ENCODE data around the gene TACR2.

Gene TACR2

DNA sequence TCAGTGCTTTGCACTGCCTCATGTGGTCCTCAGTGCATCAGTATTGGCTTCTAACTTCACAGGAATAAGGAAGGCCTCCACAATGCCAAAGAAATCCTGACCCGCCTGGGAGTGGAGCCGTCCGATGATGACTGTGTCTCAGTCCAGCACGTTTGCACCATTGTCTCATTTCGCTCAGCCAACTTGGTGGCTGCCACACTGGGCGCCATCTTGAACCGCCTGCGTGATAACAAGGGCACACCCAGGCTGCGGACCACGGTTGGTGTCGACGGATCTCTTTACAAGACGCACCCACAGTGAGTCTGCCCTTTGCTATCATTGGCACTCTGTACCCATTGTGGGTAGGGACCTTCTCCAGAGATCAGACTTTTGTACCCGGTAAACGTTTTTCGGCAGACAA is 36.9 kb downstream of the TACR2 start:
- H3K36me3 ChIP-seq: peaks cover 97% of the 10 kb centered on the region

GRCh38 chr10:69377933-69378332 is 38.8 kb downstream of the TACR2 start:
- Histone ChIP-seq H3K4me2 (no peak overlapping the region), H3K4me1 (no peaks in the 10 kb centered on the region), H3K36me3 (peaks cover 97% of the 10 kb centered on the region), H3K27ac (no peak overlapping the region), H3K9me3 (no peaks in the 10 kb centered on the region), H4K20me1 (peaks cover 27% of the 10 kb centered on the region; the same call in 1 of the 2 replicates), H3K4me3 (no peak overlapping the region), H3K27me3 (no peaks in the 10 kb centered on the region), H3K9ac (no peak overlapping the region)
- no peak for TF ChIP-seq Cebpa-rat (IDR thresholded peaks at IDR 0.05)

More for the DNA sequence above, 36.9 kb downstream of the TACR2 start:
- H3K4me3 ChIP-seq: no peak overlapping the region
- H3K4me2 ChIP-seq: no peak overlapping the region
- peaks cover 14% of the 10 kb centered on the region; the same call in 1 of the 2 replicates for H4K20me1 ChIP-seq
- no peak overlapping the region for H3K9ac ChIP-seq
- no peaks in the 10 kb centered on the region for H3K4me1 ChIP-seq
- no peaks in the 10 kb centered on the region for H3K9me3 ChIP-seq
- no peaks in the 10 kb centered on the region for H3K27me3 ChIP-seq
- no peak overlapping the region for H3K27ac ChIP-seq
- no peak for TF ChIP-seq Cebpa-rat (IDR thresholded peaks at IDR 0.05)

DNA sequence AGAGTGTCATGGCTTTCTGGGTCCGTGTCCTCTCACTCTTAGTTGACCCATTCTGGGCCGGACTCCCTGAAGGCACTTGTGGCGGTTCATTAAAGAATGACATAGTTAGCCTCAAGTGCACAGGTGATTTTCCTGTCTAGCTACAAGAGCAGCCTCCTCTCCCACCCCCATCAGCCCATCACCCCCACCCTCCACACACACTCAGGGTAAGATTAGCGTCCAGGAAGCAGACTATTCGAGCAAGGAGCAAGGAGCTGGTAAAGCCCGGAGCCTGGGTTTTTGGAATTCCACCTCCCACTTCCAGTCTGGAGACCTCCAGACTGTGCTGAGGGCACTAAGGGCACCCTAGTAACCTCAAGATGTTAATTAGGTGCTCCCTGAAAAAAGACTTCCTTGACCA is 39.5 kb downstream of the TACR2 start:
- Histone ChIP-seq H3K4me1 (no peaks in the 10 kb centered on the region), H3K27me3 (no peaks in the 10 kb centered on the region), H3K4me3 (no peak overlapping the region), H3K27ac (no peak overlapping the region), H3K36me3 (peaks cover 97% of the 10 kb centered on the region), H4K20me1 (peaks cover 27% of the 10 kb centered on the region; the same call in 1 of the 2 replicates), H3K9me3 (no peaks in the 10 kb centered on the region), H3K4me2 (no peak overlapping the region), H3K9ac (no peak overlapping the region)
- TF ChIP-seq Cebpa-rat (IDR thresholded peaks at IDR 0.05): no peak

DNA sequence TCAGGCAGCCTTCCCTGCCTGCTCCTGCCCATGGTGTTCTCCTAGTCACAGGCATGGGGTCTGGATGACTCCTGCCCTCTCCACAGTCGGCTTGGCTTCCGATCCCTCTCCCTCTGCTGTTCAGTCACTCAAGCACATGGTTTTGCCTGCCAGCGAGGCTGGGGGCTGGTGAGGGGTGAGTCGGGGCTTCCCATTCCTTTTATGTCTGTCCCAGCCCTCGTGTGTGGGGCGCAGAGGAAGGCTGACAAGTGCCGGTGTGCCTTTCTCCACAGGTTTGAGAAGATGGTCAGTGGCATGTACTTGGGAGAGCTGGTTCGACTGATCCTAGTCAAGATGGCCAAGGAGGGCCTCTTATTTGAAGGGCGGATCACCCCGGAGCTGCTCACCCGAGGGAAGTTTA is 40.1 kb downstream of the TACR2 start:
- no peak overlapping the region for H3K27ac ChIP-seq
- peaks cover 97% of the 10 kb centered on the region for H3K36me3 ChIP-seq

DNA sequence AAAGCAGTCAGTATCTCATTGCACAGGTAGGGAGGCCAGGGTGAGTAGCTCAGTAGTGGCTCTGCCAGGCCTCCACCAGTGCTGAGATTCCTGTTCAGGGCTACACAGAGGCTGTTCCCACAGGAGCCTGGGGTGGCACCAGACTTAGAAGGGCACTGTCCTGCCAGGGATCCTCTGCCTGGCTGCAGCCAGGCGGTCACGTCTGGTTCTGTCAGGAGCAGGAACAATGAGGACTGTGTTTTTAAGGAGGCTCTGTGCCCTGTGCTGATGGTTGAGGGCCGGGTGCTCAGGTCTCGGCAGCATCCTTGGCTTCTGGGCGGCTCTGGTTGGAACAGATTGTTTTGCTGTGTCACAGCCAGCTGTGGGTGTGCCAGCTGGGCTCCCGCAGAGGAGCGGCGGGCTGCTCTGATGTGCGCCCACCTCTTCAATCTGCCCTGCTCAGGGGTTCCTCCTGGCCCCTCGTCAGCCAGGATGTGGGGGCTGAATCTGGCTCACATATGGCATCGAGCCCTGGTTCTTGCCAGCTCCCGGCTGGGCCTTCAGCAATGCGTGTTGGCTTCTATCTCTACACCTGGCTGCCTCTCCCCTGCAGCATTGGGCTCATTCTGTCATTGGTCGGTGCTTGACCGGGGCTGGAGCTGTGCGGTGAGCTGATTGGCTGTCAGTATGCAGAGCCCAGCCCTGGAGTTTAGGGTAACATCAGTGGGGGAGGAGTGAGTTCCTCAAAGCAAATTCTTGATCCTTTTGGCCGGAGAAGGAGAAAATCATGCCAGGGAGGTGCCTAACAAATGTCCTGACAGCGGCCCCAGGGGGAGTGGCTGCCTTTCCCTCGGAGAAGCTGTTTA is 41.2 kb downstream of the TACR2 start:
- Histone ChIP-seq H3K36me3 (peaks cover 97% of the 10 kb centered on the region), H3K4me2 (no peak overlapping the region)

More for the DNA sequence above, 40.1 kb downstream of the TACR2 start:
- no peak for TF ChIP-seq Cebpa-rat (IDR thresholded peaks at IDR 0.05)
- Histone ChIP-seq H3K4me2 (no peak overlapping the region), H3K4me1 (no peaks in the 10 kb centered on the region), H3K4me3 (no peak overlapping the region), H3K27me3 (no peaks in the 10 kb centered on the region), H4K20me1 (peaks cover 27% of the 10 kb centered on the region; the same call in 1 of the 2 replicates), H3K9me3 (no peaks in the 10 kb centered on the region), H3K9ac (no peak overlapping the region)

DNA sequence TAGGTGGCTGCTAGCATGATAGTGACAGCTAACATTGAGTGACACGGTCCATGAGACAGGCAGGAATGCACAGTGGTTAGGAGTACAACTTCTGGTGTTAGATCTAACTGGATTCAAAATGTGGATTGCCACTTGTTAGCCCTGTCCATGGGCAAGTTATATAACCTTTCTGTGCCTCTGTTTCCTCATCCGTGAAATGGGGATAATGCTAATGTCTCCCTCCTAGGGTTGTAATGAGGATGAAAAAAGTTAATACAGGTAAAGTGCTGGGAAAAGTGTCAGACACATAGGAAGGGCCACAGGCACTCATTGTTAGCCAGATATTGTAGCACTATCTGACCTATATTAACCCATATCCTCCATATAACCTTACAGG is 41.8 kb downstream of the TACR2 start:
- Histone ChIP-seq H3K36me3 (peaks cover 97% of the 10 kb centered on the region), H3K27ac (no peak overlapping the region)

More for the DNA sequence above, 41.2 kb downstream of the TACR2 start:
- H3K27me3 ChIP-seq: no peaks in the 10 kb centered on the region
- H3K4me1 ChIP-seq: no peaks in the 10 kb centered on the region
- H3K4me3 ChIP-seq: no peak overlapping the region
- no peak overlapping the region for H3K9ac ChIP-seq
- H3K9me3 ChIP-seq: no peaks in the 10 kb centered on the region
- no peak overlapping the region for H3K27ac ChIP-seq
- TF ChIP-seq Cebpa-rat (IDR thresholded peaks at IDR 0.05): no peak
- H4K20me1 ChIP-seq: peaks cover 27% of the 10 kb centered on the region; the same call in 1 of the 2 replicates

DNA sequence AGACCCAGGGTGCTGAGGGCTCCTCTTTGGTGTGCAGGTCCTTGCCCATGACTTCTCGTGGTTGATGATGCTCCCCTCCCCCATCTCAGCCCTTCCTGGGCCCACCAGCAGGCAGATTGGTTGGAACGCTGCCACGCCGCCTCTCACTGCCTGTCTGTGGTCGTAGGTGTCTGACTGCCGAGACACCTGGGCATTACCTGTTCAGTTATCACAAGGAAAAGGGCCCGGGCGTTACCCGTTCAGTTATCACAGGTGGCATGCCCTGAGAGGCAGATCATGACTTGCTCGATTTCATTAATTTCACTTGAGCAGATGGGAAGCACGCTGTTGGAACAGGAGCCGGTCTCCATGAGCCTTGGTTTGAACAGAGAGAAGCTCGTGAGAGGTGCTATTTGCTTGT is 42.5 kb downstream of the TACR2 start:
- H3K27ac ChIP-seq: no peak overlapping the region
- H3K9ac ChIP-seq: no peak overlapping the region
- H3K4me2 ChIP-seq: no peak overlapping the region
- H3K27me3 ChIP-seq: no peaks in the 10 kb centered on the region
- peaks cover 27% of the 10 kb centered on the region; the same call in 1 of the 2 replicates for H4K20me1 ChIP-seq
- no peak overlapping the region for H3K4me3 ChIP-seq
- TF ChIP-seq Cebpa-rat (IDR thresholded peaks at IDR 0.05): no peak
- no peaks in the 10 kb centered on the region for H3K4me1 ChIP-seq
- H3K36me3 ChIP-seq: peaks cover 97% of the 10 kb centered on the region
- no peaks in the 10 kb centered on the region for H3K9me3 ChIP-seq

More for the DNA sequence above, 41.8 kb downstream of the TACR2 start:
- Histone ChIP-seq H4K20me1 (peaks cover 27% of the 10 kb centered on the region; the same call in 1 of the 2 replicates), H3K9me3 (no peaks in the 10 kb centered on the region), H3K4me1 (no peaks in the 10 kb centered on the region), H3K4me3 (no peak overlapping the region), H3K4me2 (no peak overlapping the region), H3K27me3 (no peaks in the 10 kb centered on the region), H3K9ac (no peak overlapping the region)
- TF ChIP-seq Cebpa-rat (IDR thresholded peaks at IDR 0.05): no peak

DNA sequence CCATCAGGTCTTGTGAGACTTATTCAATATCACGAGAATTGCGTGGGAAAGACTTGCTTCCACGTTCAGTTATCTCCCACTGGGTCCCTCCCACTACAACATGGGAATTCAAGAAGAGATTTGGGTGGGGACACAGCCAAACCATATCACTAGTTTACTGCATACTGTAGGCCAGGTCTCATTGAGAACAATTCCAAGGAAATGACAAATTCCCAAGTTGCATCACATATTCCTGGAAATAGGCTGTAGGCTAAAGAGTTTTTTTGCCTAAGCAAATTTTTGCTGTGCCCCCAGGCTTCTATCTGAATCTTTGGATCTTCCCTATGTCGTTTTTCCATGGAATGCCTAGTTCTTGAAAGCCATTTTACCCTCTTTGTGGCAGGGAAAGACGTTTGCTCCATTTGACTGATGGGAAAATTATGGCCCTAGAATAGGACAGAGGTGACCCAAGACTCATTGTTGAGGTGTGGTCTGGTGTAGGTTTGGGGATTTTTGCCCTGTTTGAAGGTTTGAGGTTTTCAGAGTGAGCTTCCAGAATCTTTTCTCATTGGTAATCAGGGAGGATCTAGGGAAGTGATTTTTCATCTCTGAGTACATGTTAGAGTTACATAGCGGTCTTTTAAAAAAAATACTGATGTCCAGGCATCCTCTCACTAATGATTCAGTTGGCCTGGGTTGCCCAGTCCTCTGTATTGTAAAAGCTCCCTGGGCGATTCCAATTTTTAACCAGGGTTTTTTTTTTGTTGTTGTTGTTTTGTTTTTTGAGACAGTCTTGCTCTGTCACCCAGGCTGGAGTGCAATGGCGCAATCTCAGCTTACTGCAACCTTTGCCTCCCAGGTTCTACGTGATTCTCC is 44.4 kb downstream of the TACR2 start:
- Histone ChIP-seq H4K20me1 (peaks cover 28% of the 10 kb centered on the region), H3K9ac (no peak overlapping the region), H3K4me3 (no peak overlapping the region), H3K4me1 (no peaks in the 10 kb centered on the region), H3K9me3 (no peaks in the 10 kb centered on the region), H3K27ac (no peak overlapping the region), H3K4me2 (no peak overlapping the region), H3K27me3 (no peaks in the 10 kb centered on the region), H3K36me3 (peaks cover 99% of the 10 kb centered on the region)
- TF ChIP-seq Cebpa-rat (IDR thresholded peaks at IDR 0.05): no peak

- peaks cover 7% of the 10 kb centered on the region for H4K20me1 ChIP-seq
- H3K36me3 ChIP-seq: peaks cover 99% of the 10 kb centered on the region
- no peak overlapping the region for H3K27ac ChIP-seq
- H3K4me1 ChIP-seq: peaks cover 6% of the 10 kb centered on the region
- TF ChIP-seq Cebpa-rat (IDR thresholded peaks at IDR 0.05): no peak
- H3K27me3 ChIP-seq: no peaks in the 10 kb centered on the region
- no peaks in the 10 kb centered on the region for H3K9me3 ChIP-seq
- no peak overlapping the region for H3K4me2 ChIP-seq
- H3K9ac ChIP-seq: no peak overlapping the region
- H3K4me3 ChIP-seq: no peak overlapping the region
Measured at GRCh38 chr10:69367469-69367868, 49.2 kb downstream of the TACR2 start.

DNA sequence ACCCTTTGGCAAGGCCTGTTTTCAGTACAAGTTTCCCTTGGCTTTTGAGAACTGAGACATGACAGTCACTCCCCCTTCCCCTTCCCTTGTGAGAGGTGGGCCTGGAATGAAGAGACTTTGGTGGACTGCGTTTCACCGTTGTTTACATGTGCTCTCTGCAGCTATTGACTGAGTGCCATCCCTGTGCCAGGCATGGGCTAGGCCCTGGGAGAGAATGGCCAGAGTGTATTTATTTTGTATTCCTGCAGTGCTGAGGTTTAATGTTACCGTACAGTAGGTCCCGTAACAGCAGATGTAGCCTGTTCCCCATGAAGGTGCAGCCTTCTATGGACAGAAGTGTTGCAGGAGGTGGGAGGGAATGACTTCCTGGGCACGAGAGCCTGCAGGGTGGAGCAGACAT is 50.0 kb downstream of the TACR2 start:
- peaks cover 6% of the 10 kb centered on the region for H3K4me1 ChIP-seq
- no peak overlapping the region for H3K27ac ChIP-seq

More for the DNA sequence above, 50.0 kb downstream of the TACR2 start:
- no peak for TF ChIP-seq Cebpa-rat (IDR thresholded peaks at IDR 0.05)
- Histone ChIP-seq H3K36me3 (peaks cover 99% of the 10 kb centered on the region), H3K4me2 (no peak overlapping the region), H3K4me3 (no peak overlapping the region), H4K20me1 (peaks cover 7% of the 10 kb centered on the region), H3K9me3 (no peaks in the 10 kb centered on the region), H3K9ac (no peak overlapping the region), H3K27me3 (no peaks in the 10 kb centered on the region)

All from BLaER1 (cell line).